Keratinocyte (primary cell): ENCODE data around the gene CXCL6.

Experiments used
- CTCF ChIP-seq, 3 experiments: IDR thresholded peaks in 1 of 3; conservative IDR thresholded peaks in 1 of 3; optimal IDR thresholded peaks in 1 of 3; 2 replicates in 2 of 3; 3 replicates in 1 of 3; pipeline versions ENCODE3 to v1.5.1; 2011; ENCODE audit warnings: low read length in 3 of 3, mild to moderate bottlenecking in 3 of 3, moderate library complexity in 2 of 3, control low read depth in 1 of 3, inconsistent platforms in 1 of 3; ENCODE audit not compliant: insufficient read depth in 2 of 3; ENCODE audit errors: extremely low read depth in 1 of 3
- EZH2 ChIP-seq: IDR thresholded peaks from one replicate; pipeline ENCODE4 v1.6.1; 2012; ENCODE audit warnings: inconsistent platforms, mild to moderate bottlenecking, low read length, moderate library complexity

DNA sequence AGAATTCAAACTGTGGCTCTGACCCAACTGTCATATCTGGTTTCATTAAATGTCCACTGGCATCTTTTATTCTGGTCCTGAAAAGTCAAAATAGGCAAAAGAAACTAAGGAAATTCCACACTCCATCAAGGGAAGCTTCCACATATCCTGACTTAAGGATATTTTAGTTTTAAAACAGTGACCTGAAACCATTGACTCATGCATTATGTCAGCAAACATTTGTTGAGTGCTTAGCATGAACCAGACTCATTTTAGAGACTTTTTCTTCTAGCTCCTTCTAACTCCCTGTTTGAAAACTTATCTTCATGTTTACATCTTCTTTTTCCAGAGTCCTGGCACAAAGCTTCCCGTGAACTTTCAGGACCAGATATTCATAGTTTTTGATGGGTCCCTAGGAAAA lies 25.8 kb downstream of the CXCL6 start:
- TF ChIP-seq CTCF (optimal IDR thresholded peaks at IDR 0.05 in 1 of 3, IDR thresholded peaks at IDR 0.05 in 1 of 3, conservative IDR thresholded peaks at IDR 0.05 in 1 of 3; ENCODE audit: extremely low read depth in 1 of 3, insufficient read depth in 2 of 3, low read length in 3 of 3) (no peak), EZH2 (no peak)
